AG04450 (cell line): ENCODE data around the gene RABGAP1L. TPM values are rescaled to one million over a fixed set of nuclear protein-coding genes. Genes with fewer than 3 reads are reported as not detected.

Experiments used
- CTCF ChIA-PET: fragments of 300-600, 350-600 bp; formaldehyde crosslinking; extraction: SDS; loops from one replicate; lab custom pipeline; 2022; ENCODE audit warnings: antibody characterized with exemption, inconsistent platforms; lab: Charles Lee
- POLR2A ChIA-PET: fragments of 350-600 bp; formaldehyde crosslinking; extraction: SDS; loops from one replicate; lab custom pipeline; 2021; ENCODE audit warnings: antibody characterized with exemption, inconsistent platforms; lab: Yijun Ruan, JAX
- DNase-seq: peaks from one replicate; pipeline ENCODE4 v3.0.0-alpha.2; 2011; ENCODE audit warnings: low read depth, low spot score
- H3K27ac ChIP-seq: one replicate; pipeline ENCODE4 v1.5.1; 2012; ENCODE audit warnings: low read depth, low read length, control low read depth
- H3K27me3 ChIP-seq: one replicate; pipeline ENCODE4 v1.6.0; 2012; ENCODE audit warnings: low read length; ENCODE audit not compliant: control insufficient read depth, insufficient read depth
- H3K4me3 ChIP-seq: 2 replicates; pipeline ENCODE4 v1.5.1; 2011; ENCODE audit warnings: mild to moderate bottlenecking, low read depth, low read length, control low read depth
- H3K9me3 ChIP-seq: 2 replicates; pipeline ENCODE4 v1.5.1; 2012; ENCODE audit warnings: low read length; ENCODE audit not compliant: control insufficient read depth, insufficient read depth
- CTCF ChIP-seq: IDR thresholded peaks from 2 replicates; pipeline ENCODE4 v1.5.1; 2011; ENCODE audit warnings: low read depth, low read length, control low read depth, inconsistent platforms
- polyA plus RNA-seq: library from polyadenylated mRNA; depleted of rRNA; stranded (reverse); fragments of >200 nt; gene quantifications from 2 replicates; pipeline ENCODE4 v1.2.3, GENCODE V29; 2011

The RABGAP1L gene
- polyA plus RNA-seq, 1 experiment = 21.2 TPM

DNA sequence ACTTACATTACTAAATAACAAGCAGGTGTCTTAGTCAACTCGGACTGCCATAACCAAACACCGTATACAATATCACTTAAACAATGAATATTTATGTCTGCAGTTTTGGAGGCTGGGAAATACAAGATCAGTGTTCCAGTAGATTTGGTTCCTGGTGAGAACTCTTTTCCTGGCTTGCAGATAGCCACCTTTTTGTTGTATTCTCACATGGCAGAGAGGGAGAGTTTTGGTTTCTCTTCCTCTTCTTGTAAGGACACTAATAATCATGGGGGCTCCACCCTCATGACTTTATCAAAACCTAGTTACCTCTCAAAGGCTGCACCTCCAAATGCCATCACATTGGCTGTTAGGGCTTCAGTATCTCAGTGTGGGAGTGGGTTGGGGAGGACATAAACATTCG, 757.5 kb downstream of the RABGAP1L start:
- Histone ChIP-seq H3K27me3 (no peaks in the 10 kb centered on the region), H3K4me3 (no peak overlapping the region), H3K9me3 (no peaks in the 10 kb centered on the region), H3K27ac (no peak overlapping the region)
- ChIA-PET CTCF (no interaction called here), POLR2A (no interaction called here)
- no peak for DNase-seq
- TF ChIP-seq CTCF = no peak

DNA sequence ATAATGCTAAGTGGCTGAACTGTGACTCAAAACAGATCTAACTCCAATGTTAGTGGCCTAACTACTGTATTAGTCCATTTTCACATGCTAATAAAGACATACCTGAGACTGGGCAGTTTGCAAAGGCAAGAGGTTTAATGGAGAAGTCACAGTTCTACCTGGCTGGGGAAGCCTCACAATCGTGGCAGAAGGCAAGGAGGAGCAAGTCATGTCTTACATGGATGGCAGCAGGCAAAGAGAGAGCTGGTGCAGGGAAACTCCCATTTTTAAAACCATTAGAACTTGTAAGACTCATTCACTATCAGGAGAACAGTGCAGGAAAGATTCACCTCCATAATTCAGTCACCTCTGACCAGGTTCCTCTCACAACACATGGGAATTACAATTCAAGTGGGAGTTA, 760.8 kb downstream of the RABGAP1L start:
- ChIA-PET POLR2A (no interaction called here), CTCF (no interaction called here)
- no peaks in the 10 kb centered on the region for H3K27me3 ChIP-seq
- no peak overlapping the region for H3K4me3 ChIP-seq
- no peak overlapping the region for H3K27ac ChIP-seq
- no peaks in the 10 kb centered on the region for H3K9me3 ChIP-seq
- no peak for DNase-seq
- no peak for TF ChIP-seq CTCF

- Histone ChIP-seq H3K9me3 (no peaks in the 10 kb centered on the region), H3K27me3 (no peaks in the 10 kb centered on the region), H3K27ac (no peak overlapping the region), H3K4me3 (no peak overlapping the region)
- no peak for DNase-seq
- CTCF ChIA-PET = no interaction called here
- POLR2A ChIA-PET = no interaction called here
- TF ChIP-seq CTCF = no peak
Observed at GRCh38 chr1:174922121-174922520, 762.8 kb downstream of the RABGAP1L start.

DNA sequence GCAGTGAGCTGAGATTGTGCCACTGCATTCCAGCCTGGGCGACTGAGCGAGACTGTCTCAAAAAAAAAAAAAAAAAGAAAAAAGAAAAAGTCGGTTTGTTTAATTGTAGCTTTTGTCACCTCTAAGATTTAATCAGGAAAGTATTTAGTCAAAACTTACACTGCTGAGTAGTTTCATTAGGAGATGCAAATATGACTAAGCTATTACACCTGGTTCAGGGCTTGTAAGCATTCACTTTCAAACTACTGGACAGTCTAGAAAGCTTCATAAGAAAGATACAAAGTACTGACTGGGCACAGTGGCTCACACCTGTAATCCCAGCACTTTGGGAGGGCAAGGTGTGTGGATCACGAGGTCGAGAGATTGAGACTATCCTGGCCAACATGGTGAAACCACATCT, 764.5 kb downstream of the RABGAP1L start:
- DNase-seq = no peak
- TF ChIP-seq CTCF = no peak
- CTCF ChIA-PET = no interaction called here
- POLR2A ChIA-PET = no interaction called here
- Histone ChIP-seq H3K27me3 (no peaks in the 10 kb centered on the region), H3K9me3 (no peaks in the 10 kb centered on the region), H3K4me3 (no peak overlapping the region), H3K27ac (no peak overlapping the region)

DNA sequence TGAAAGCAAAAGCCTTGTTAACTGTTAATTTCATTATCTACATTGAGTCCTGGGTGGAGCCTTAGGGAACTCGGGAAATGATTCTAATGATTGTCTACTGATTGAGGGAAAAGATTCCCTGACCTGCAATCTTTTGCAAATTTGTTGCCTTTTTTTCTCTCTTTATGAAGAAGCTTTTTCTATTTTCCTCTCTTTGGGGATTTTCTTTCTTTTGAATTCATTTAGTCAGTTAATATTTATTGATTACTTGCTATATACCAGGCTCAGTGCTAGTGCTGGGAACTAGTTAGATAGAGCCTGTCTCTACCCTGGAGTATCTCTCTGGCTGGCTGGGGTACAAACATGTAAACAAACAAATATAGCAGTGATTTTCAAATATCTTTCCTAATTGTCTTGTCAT, 769.2 kb downstream of the RABGAP1L start:
- DNase-seq = no peak
- H3K27me3 ChIP-seq = no peaks in the 10 kb centered on the region
- no peak overlapping the region for H3K4me3 ChIP-seq
- no peaks in the 10 kb centered on the region for H3K9me3 ChIP-seq
- no peak overlapping the region for H3K27ac ChIP-seq
- TF ChIP-seq CTCF = no peak
- CTCF ChIA-PET = no interaction called here
- POLR2A ChIA-PET = interaction anchor here (0.6 kb wide), 1 partner anchor 110 kb away, joined by 3 read pairs; no protein-coding TSS in a partner anchor
